GM18520 (cell line): ENCODE measurements around the gene ZNF232.
"Not testable (repeated sequence)": the region's sequence is repeated elsewhere in the genome, so short reads cannot be mapped to it uniquely, and the experiment has no call there.

Experiments used
- ATAC-seq: cut with Tn5 transposase; IDR thresholded peaks from one replicate; pipeline ENCODE4 v1.9.1; 2021; ENCODE audit not compliant: unreplicated experiment

Gene ZNF232

GRCh38 chr17:5111402-5112204, at the start of gene ZNF232:
ZNF232 (minus strand) TSS chr17:5111878; CDS start chr17:5111822, 56 bp downstream.
- peak; percentile 70 for ATAC-seq

- not testable (repeated sequence) for ATAC-seq
Observed at GRCh38 chr17:5160702-5161101, 49.0 kb upstream of the ZNF232 start.

GRCh38 chr17:5146122-5146521, 34.4 kb upstream of the ZNF232 start:
- ATAC-seq, result not testable (repeated sequence)

- ATAC-seq, result not testable (repeated sequence)
Observed at GRCh38 chr17:5142877-5143276, 31.2 kb upstream of the ZNF232 start.

GRCh38 chr17:5139458-5139732, 27.7 kb upstream of the ZNF232 start:
- ATAC-seq, result no peak

GRCh38 chr17:5138616-5139457, 27.2 kb upstream of the ZNF232 start:
- no peak for ATAC-seq

GRCh38 chr17:5138198-5138544, 26.5 kb upstream of the ZNF232 start:
- not testable (repeated sequence) for ATAC-seq

- ATAC-seq, result not testable (repeated sequence)
Observed at GRCh38 chr17:5137511-5138197, 26.0 kb upstream of the ZNF232 start.

GRCh38 chr17:5136580-5137412, 25.1 kb upstream of the ZNF232 start:
- not testable (repeated sequence) for ATAC-seq

- no peak for ATAC-seq
Observed at GRCh38 chr17:5135726-5136579, 24.3 kb upstream of the ZNF232 start.

- ATAC-seq, result not testable (repeated sequence)
Observed at GRCh38 chr17:5135131-5135712, 23.5 kb upstream of the ZNF232 start.

GRCh38 chr17:5134571-5134970, 22.9 kb upstream of the ZNF232 start:
- not testable (repeated sequence) for ATAC-seq

- ATAC-seq, result not testable (repeated sequence)
Observed at GRCh38 chr17:5133961-5134360, 22.3 kb upstream of the ZNF232 start.

- ATAC-seq, result no peak
Observed at GRCh38 chr17:5133311-5133710, 21.6 kb upstream of the ZNF232 start.

- ATAC-seq, result not testable (repeated sequence)
Observed at GRCh38 chr17:5132503-5133225, 21.0 kb upstream of the ZNF232 start.

- ATAC-seq, result not testable (repeated sequence)
Observed at GRCh38 chr17:5131799-5132502, 20.3 kb upstream of the ZNF232 start.

GRCh38 chr17:5131146-5131715, 19.6 kb upstream of the ZNF232 start:
- no peak for ATAC-seq

- not testable (repeated sequence) for ATAC-seq
Observed at GRCh38 chr17:5130687-5131086, 19.0 kb upstream of the ZNF232 start.
